ENCODE measurements around the gene HDAC4. TPM values are rescaled to one million over a fixed set of nuclear protein-coding genes. Genes with fewer than 3 reads are reported as not detected.

The HDAC4 gene
- polyA plus RNA-seq, 1 experiment, result 4.4 TPM

GRCh38 chr2:239375278-239376061, 25.4 kb downstream of the HDAC4 start:
- ChIA-PET POLR2A (no interaction called here), CTCF (no interaction called here)
- Histone ChIP-seq H3K27me3 (ENCODE audit: control insufficient read depth, insufficient read depth, low read length) (no peaks in the 10 kb centered on the region), H3K36me3 (ENCODE audit: control insufficient read depth, insufficient read depth, low read length) (0 out of 2 replicates have a peak, but pooled peaks cover 1% of the 10 kb centered on the region), H3K4me3 (ENCODE audit: low read depth, low read length) (no peak overlapping the region)
- DNase-seq (ENCODE audit: low read depth), result no peak
- TF ChIP-seq CTCF (IDR thresholded peaks at IDR 0.05; ENCODE audit: insufficient read depth, low read depth, low read length), result no peak

GRCh38 chr2:239374896-239375277, 25.9 kb downstream of the HDAC4 start:
- CTCF ChIA-PET, result no interaction called here
- Histone ChIP-seq H3K27me3 (ENCODE audit: control insufficient read depth, insufficient read depth, low read length) (no peaks in the 10 kb centered on the region), H3K36me3 (ENCODE audit: control insufficient read depth, insufficient read depth, low read length) (0 out of 2 replicates have a peak, but pooled peaks cover 1% of the 10 kb centered on the region), H3K4me3 (ENCODE audit: low read depth, low read length) (no peak overlapping the region)
- POLR2A ChIA-PET, result no interaction called here
- no peak for TF ChIP-seq CTCF (IDR thresholded peaks at IDR 0.05; ENCODE audit: insufficient read depth, low read depth, low read length)
- DNase-seq (ENCODE audit: low read depth), result no peak

GRCh38 chr2:239372835-239373234, 28.0 kb downstream of the HDAC4 start:
- CTCF ChIA-PET, result interaction anchor here (0.5 kb wide), 1 partner anchor 42 kb away, joined by 3 read pairs; no protein-coding TSS in a partner anchor
- H3K36me3 ChIP-seq (ENCODE audit: control insufficient read depth, insufficient read depth, low read length), result 0 out of 2 replicates have a peak, but pooled peaks cover 1% of the 10 kb centered on the region

GRCh38 chr2:239371726-239372686, 28.8 kb downstream of the HDAC4 start:
- no peaks in the 10 kb centered on the region for H3K27me3 ChIP-seq (ENCODE audit: control insufficient read depth, insufficient read depth, low read length)
- CTCF ChIA-PET, result interaction anchor here (0.5 kb wide), 1 partner anchor 43 kb away, joined by 3 read pairs; no protein-coding TSS in a partner anchor
- H3K4me3 ChIP-seq (ENCODE audit: low read depth, low read length), result no peak overlapping the region
- no peak for TF ChIP-seq CTCF (IDR thresholded peaks at IDR 0.05; ENCODE audit: insufficient read depth, low read depth, low read length)
- H3K36me3 ChIP-seq (ENCODE audit: control insufficient read depth, insufficient read depth, low read length), result 0 out of 2 replicates have a peak, but pooled peaks cover 1% of the 10 kb centered on the region
- POLR2A ChIA-PET, result no interaction called here
- no peak for DNase-seq (ENCODE audit: low read depth)

More at GRCh38 chr2:239372835-239373234, 28.0 kb downstream of the HDAC4 start:
- no peak for DNase-seq (ENCODE audit: low read depth)
- TF ChIP-seq CTCF (IDR thresholded peaks at IDR 0.05; ENCODE audit: insufficient read depth, low read depth, low read length), result no peak
- POLR2A ChIA-PET, result no interaction called here
- Histone ChIP-seq H3K4me3 (ENCODE audit: low read depth, low read length) (no peak overlapping the region), H3K27me3 (ENCODE audit: control insufficient read depth, insufficient read depth, low read length) (no peaks in the 10 kb centered on the region)
